ENCODE measurements around the gene ZNF646.

DNA sequence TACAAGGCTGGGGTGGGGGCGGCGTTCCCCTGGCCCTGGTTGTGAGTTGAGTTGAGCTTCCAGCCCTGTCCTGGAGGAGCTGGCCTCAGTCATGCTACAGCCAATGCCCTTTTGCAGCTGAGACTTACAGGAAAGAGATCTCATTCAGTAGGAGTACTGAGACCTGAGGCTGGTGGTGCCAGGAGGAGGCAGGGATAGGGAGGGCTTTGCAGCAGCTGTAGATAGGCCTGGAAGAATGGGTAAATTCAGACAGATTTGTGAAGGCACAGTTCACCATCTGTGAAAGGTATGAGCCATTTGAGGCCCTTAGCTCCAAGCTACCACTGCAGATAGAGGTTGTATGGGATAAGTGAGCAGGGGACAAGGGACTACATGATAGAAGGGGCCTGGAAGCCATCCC is 35.2 kb upstream of the ZNF646 start:
- TF ChIP-seq POLR2AphosphoS5 (IDR thresholded peaks at IDR 0.05; ENCODE audit: insufficient read depth, low read depth, low read length) (no peak), POLR2A (IDR thresholded peaks at IDR 0.05; ENCODE audit: low read depth, low read length) (no peak)
- TF ChIP-seq, protein P1, sequence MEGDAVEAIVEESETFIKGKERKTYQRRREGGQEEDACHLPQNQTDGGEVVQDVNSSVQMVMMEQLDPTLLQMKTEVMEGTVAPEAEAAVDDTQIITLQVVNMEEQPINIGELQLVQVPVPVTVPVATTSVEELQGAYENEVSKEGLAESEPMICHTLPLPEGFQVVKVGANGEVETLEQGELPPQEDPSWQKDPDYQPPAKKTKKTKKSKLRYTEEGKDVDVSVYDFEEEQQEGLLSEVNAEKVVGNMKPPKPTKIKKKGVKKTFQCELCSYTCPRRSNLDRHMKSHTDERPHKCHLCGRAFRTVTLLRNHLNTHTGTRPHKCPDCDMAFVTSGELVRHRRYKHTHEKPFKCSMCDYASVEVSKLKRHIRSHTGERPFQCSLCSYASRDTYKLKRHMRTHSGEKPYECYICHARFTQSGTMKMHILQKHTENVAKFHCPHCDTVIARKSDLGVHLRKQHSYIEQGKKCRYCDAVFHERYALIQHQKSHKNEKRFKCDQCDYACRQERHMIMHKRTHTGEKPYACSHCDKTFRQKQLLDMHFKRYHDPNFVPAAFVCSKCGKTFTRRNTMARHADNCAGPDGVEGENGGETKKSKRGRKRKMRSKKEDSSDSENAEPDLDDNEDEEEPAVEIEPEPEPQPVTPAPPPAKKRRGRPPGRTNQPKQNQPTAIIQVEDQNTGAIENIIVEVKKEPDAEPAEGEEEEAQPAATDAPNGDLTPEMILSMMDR (IDR thresholded peaks at IDR 0.05; ENCODE audit: extremely low read depth in 1 of 2, insufficient read depth in 1 of 2, low read depth in 1 of 2, low read length in 2 of 2), result no peak

Data from endothelial cell of umbilical vein (primary cell).